Measurements from ENCODE around the gene STXBP6.
A peak's percentile ranks its signal among the peaks of the same experiment; 100 is the strongest.

STXBP6 gene

DNA sequence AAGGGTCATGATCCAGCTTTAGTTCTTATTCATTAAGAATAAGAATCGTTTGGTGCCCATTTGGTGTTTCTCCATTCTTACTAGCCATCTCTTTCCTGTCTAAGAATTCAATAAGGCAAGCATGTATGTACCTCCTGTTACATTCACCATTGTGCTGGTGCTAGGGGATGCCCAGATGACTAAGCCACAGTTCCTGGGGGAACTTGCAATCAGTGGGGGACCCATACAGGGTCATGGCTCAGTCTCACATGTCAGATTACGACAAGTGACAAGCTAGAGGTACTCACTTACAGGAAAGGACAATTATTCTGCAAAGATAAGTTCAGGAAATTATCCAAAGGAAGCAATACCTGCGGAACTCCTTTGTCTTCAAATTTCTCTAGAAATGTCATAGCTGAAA, 125.4 kb downstream of the STXBP6 start:
- no peaks in the 10 kb centered on the region for H3K36me3 ChIP-seq (ENCODE audit: control insufficient read depth in 1 of 2, insufficient read depth in 2 of 2, low read length in 2 of 2)
- H3K9me3 ChIP-seq (ENCODE audit: control insufficient read depth in 1 of 2, low read length in 2 of 2), result no peaks in the 10 kb centered on the region
- H3K27me3 ChIP-seq (ENCODE audit: low read depth, low read length), result no peaks in the 10 kb centered on the region
- H3K27ac ChIP-seq (ENCODE audit: low read length), result no peak overlapping the region
- no peak overlapping the region for H3K4me3 ChIP-seq (ENCODE audit: low read depth in 1 of 2, low read length in 2 of 2)
- H3K4me1 ChIP-seq (ENCODE audit: control insufficient read depth in 1 of 2, insufficient read depth in 2 of 2, low read length in 2 of 2), result peaks cover 4 to 30% of the 10 kb centered on the region in 2 donors

DNA sequence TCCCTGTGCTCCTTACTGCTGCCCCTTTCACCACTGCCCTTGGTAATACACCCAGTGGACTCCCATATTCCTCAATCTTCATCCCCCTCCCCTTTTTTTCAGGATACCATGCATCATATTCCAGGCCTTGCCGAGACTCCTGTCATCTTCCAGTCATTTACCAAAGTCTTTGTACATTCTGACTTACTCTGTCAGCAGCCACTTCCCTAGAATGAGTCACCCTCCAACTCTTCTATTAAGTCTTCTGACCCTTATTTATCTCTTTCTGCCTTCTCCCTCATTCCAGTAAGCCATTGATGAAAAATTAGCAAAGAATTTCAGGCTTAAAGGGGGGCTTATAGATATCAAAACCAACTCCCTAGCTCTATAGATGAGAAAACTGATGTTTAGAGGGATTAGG, 128.0 kb downstream of the STXBP6 start:
- Histone ChIP-seq H3K4me3 (ENCODE audit: low read depth in 1 of 2, low read length in 2 of 2) (no peak overlapping the region), H3K9me3 (ENCODE audit: control insufficient read depth in 1 of 2, low read length in 2 of 2) (no peaks in the 10 kb centered on the region), H3K36me3 (ENCODE audit: control insufficient read depth in 1 of 2, insufficient read depth in 2 of 2, low read length in 2 of 2) (no peaks in the 10 kb centered on the region), H3K4me1 (ENCODE audit: control insufficient read depth in 1 of 2, insufficient read depth in 2 of 2, low read length in 2 of 2) (peaks cover 0 to 12% of the 10 kb centered on the region in 2 donors), H3K27me3 (ENCODE audit: low read depth, low read length) (no peaks in the 10 kb centered on the region), H3K27ac (ENCODE audit: low read length) (no peak overlapping the region)

DNA sequence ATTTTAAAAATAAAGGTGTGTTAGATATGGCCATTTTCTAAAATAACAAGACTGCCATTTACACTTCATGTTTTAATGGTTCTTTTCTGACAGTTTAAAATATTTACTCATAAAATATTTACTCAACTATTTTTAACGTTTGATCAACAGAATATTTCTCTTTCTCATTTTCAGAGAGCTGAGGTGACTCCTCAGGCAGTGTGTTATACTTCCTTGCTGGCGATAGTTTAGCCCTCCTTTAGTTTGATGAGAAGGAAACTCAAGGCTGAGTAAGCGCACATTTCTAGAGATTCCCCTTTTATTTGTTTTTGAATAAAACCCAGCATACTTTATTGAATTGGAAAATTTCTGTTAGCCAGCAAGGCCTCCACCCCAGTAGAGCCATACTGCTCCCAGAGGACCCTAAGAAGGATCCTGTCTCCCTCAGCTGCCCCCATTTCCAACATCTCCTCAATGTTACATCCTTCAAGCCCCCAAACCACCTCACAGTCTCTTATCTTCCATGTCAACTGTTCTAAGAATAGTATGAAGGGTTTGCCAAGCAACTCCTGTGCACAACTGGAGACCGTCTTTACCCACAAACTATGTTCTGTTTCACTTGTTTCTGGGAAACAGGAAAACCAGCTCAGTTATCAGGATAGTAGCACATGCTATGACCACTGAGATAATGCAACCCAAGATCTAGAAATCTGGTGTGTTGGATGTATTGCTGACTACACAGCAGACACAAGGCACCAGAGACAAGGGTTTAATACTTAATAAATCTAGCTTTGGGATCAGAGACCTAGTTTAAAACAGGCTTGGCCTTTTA, 129.5 kb downstream of the STXBP6 start:
- H3K4me1 ChIP-seq (ENCODE audit: control insufficient read depth in 1 of 2, insufficient read depth in 2 of 2, low read length in 2 of 2), result peaks cover 0 to 5% of the 10 kb centered on the region in 2 donors
- H3K27ac ChIP-seq (ENCODE audit: low read length), result no peak overlapping the region
- no peaks in the 10 kb centered on the region for H3K9me3 ChIP-seq (ENCODE audit: control insufficient read depth in 1 of 2, low read length in 2 of 2)
- no peaks in the 10 kb centered on the region for H3K27me3 ChIP-seq (ENCODE audit: low read depth, low read length)
- H3K4me3 ChIP-seq (ENCODE audit: low read depth in 1 of 2, low read length in 2 of 2), result no peak overlapping the region
- H3K36me3 ChIP-seq (ENCODE audit: control insufficient read depth in 1 of 2, insufficient read depth in 2 of 2, low read length in 2 of 2), result no peaks in the 10 kb centered on the region

GRCh38 chr14:24918822-24919221, 131.1 kb downstream of the STXBP6 start:
- Histone ChIP-seq H3K4me3 (ENCODE audit: low read depth in 1 of 2, low read length in 2 of 2) (no peak overlapping the region), H3K27ac (ENCODE audit: low read length) (no peak overlapping the region), H3K9me3 (ENCODE audit: control insufficient read depth in 1 of 2, low read length in 2 of 2) (no peaks in the 10 kb centered on the region)

DNA sequence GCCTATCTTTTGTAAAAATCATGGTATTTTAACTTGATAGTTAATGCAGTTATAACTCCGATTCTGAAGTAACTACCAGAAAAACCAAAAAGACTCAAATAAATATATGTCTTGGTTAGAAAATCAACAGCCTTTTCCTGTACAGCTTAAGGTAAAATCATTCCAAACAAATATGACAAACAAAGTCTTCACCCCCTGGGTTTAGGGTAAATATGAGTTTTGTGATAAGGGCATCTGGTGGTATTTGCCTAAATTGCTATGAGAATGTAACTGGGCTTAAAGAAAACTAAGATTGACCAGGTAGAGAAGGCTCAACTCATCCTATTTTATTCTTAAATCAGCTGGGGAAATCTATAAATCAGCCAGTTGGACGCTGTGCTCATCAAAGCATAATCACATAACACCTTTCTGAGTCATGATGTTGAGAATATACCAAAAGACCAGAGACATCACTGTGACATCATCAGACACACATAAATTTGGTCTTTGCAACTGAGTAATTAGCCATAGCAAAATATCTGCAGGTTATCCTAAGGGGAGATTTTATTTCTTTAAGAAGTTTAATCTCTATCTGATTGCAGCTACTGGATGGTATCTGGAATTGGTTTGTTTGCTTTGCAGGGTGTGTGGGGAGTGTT, 133.9 kb downstream of the STXBP6 start:
- H3K4me1 ChIP-seq (ENCODE audit: control insufficient read depth in 1 of 2, insufficient read depth in 2 of 2, low read length in 2 of 2), result peaks cover 0 to 17% of the 10 kb centered on the region in 2 donors
- no peaks in the 10 kb centered on the region for H3K36me3 ChIP-seq (ENCODE audit: control insufficient read depth in 1 of 2, insufficient read depth in 2 of 2, low read length in 2 of 2)
- no peaks in the 10 kb centered on the region for H3K27me3 ChIP-seq (ENCODE audit: low read depth, low read length)
- H3K9me3 ChIP-seq (ENCODE audit: control insufficient read depth in 1 of 2, low read length in 2 of 2), result no peaks in the 10 kb centered on the region
- no peak overlapping the region for H3K4me3 ChIP-seq (ENCODE audit: low read depth in 1 of 2, low read length in 2 of 2)
- H3K27ac ChIP-seq (ENCODE audit: low read length), result no peak overlapping the region

More at GRCh38 chr14:24918822-24919221, 131.1 kb downstream of the STXBP6 start:
- Histone ChIP-seq H3K36me3 (ENCODE audit: control insufficient read depth in 1 of 2, insufficient read depth in 2 of 2, low read length in 2 of 2) (no peaks in the 10 kb centered on the region), H3K27me3 (ENCODE audit: low read depth, low read length) (no peaks in the 10 kb centered on the region), H3K4me1 (ENCODE audit: control insufficient read depth in 1 of 2, insufficient read depth in 2 of 2, low read length in 2 of 2) (peaks cover 0 to 5% of the 10 kb centered on the region in 2 donors)

- H3K4me3 ChIP-seq (ENCODE audit: low read depth in 1 of 2, low read length in 2 of 2), result no peak overlapping the region
- H3K27me3 ChIP-seq (ENCODE audit: low read depth, low read length), result no peaks in the 10 kb centered on the region
- no peaks in the 10 kb centered on the region for H3K36me3 ChIP-seq (ENCODE audit: control insufficient read depth in 1 of 2, insufficient read depth in 2 of 2, low read length in 2 of 2)
- H3K4me1 ChIP-seq (ENCODE audit: control insufficient read depth in 1 of 2, insufficient read depth in 2 of 2, low read length in 2 of 2), result peaks cover 0 to 23% of the 10 kb centered on the region in 2 donors
- no peak overlapping the region for H3K27ac ChIP-seq (ENCODE audit: low read length)
- no peaks in the 10 kb centered on the region for H3K9me3 ChIP-seq (ENCODE audit: control insufficient read depth in 1 of 2, low read length in 2 of 2)
These were observed 134.5 kb downstream of the STXBP6 start for GRCh38 chr14:24915403-24915921.

- Histone ChIP-seq H3K4me3 (ENCODE audit: low read depth in 1 of 2, low read length in 2 of 2) (no peak overlapping the region), H3K27me3 (ENCODE audit: low read depth, low read length) (no peaks in the 10 kb centered on the region), H3K9me3 (ENCODE audit: control insufficient read depth in 1 of 2, low read length in 2 of 2) (no peaks in the 10 kb centered on the region), H3K36me3 (ENCODE audit: control insufficient read depth in 1 of 2, insufficient read depth in 2 of 2, low read length in 2 of 2) (no peaks in the 10 kb centered on the region), H3K4me1 (ENCODE audit: control insufficient read depth in 1 of 2, insufficient read depth in 2 of 2, low read length in 2 of 2) (peaks cover 0 to 23% of the 10 kb centered on the region in 2 donors), H3K27ac (ENCODE audit: low read length) (no peak overlapping the region)
These were observed 136.2 kb downstream of the STXBP6 start for GRCh38 chr14:24913746-24914145.

DNA sequence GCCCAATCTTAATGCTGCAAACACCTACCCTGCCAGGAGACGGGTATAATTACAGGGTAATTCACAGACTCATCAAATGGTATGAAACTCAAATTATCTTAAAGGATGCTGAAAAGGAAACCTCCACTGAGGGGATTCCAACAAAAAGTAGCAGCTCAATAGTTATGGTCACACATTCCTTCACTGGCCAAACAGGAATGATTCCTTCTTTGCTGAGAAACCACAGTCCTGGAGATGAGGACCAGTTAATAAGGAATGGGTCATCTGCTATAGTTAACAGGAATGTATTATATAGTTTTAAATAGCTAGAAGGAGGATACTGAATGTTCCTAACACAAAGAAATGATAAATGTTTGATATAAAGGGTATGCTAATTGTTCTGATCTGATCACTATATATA, 136.9 kb downstream of the STXBP6 start:
- Histone ChIP-seq H3K4me1 (ENCODE audit: control insufficient read depth in 1 of 2, insufficient read depth in 2 of 2, low read length in 2 of 2) (peaks cover 0 to 23% of the 10 kb centered on the region in 2 donors), H3K4me3 (ENCODE audit: low read depth in 1 of 2, low read length in 2 of 2) (no peak overlapping the region), H3K27ac (ENCODE audit: low read length) (no peak overlapping the region)

GRCh38 chr14:24911324-24912109, 138.4 kb downstream of the STXBP6 start:
- no peaks in the 10 kb centered on the region for H3K36me3 ChIP-seq (ENCODE audit: control insufficient read depth in 1 of 2, insufficient read depth in 2 of 2, low read length in 2 of 2)
- H3K9me3 ChIP-seq (ENCODE audit: control insufficient read depth in 1 of 2, low read length in 2 of 2), result no peaks in the 10 kb centered on the region
- H3K4me3 ChIP-seq (ENCODE audit: low read depth in 1 of 2, low read length in 2 of 2), result peak overlapping the region; percentile 23 to 26
- no peaks in the 10 kb centered on the region for H3K27me3 ChIP-seq (ENCODE audit: low read depth, low read length)
- peaks cover 0 to 18% of the 10 kb centered on the region in 2 donors for H3K4me1 ChIP-seq (ENCODE audit: control insufficient read depth in 1 of 2, insufficient read depth in 2 of 2, low read length in 2 of 2)
- H3K27ac ChIP-seq (ENCODE audit: low read length), result no peak overlapping the region

More for the DNA sequence above, 136.9 kb downstream of the STXBP6 start:
- no peaks in the 10 kb centered on the region for H3K36me3 ChIP-seq (ENCODE audit: control insufficient read depth in 1 of 2, insufficient read depth in 2 of 2, low read length in 2 of 2)
- no peaks in the 10 kb centered on the region for H3K27me3 ChIP-seq (ENCODE audit: low read depth, low read length)
- H3K9me3 ChIP-seq (ENCODE audit: control insufficient read depth in 1 of 2, low read length in 2 of 2), result no peaks in the 10 kb centered on the region

- Histone ChIP-seq H3K9me3 (ENCODE audit: control insufficient read depth in 1 of 2, low read length in 2 of 2) (no peaks in the 10 kb centered on the region), H3K27me3 (ENCODE audit: low read depth, low read length) (no peaks in the 10 kb centered on the region), H3K4me1 (ENCODE audit: control insufficient read depth in 1 of 2, insufficient read depth in 2 of 2, low read length in 2 of 2) (peaks cover 0 to 18% of the 10 kb centered on the region in 2 donors), H3K36me3 (ENCODE audit: control insufficient read depth in 1 of 2, insufficient read depth in 2 of 2, low read length in 2 of 2) (no peaks in the 10 kb centered on the region), H3K27ac (ENCODE audit: low read length) (no peak overlapping the region), H3K4me3 (ENCODE audit: low read depth in 1 of 2, low read length in 2 of 2) (no peak overlapping the region)
These were observed 139.4 kb downstream of the STXBP6 start for GRCh38 chr14:24910408-24910986.

All from muscle layer of duodenum (tissue), 2 donors.